NCI-H69 (cell line): ENCODE results near the gene RIMKLA.

Source experiments
- DNase-seq: peaks from one replicate; lab custom pipeline; 2025; lab: John Stamatoyannopoulos, UW

Gene RIMKLA

GRCh38 chr1:42427240-42427639 lies 46.6 kb downstream of the RIMKLA start:
- no peak for DNase-seq

DNA sequence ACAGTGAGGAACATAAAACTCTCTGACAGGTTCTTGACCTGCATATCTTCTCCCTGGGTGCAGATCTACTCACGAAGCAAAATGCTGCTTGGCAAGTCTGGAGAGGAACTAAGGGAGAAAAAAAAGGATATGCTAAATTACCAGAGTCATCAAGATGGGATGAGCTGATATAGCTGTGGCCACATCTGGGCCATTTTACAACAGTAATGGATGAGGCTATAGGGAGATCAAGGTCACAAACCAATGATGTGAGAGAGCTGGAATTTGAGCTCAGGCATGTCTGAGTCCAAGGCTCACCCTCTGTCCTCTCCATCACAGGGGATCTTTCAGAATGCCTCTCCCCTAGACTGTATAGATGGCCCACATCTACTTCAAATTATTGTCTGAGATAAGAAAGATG lies 49.0 kb downstream of the RIMKLA start:
- no peak for DNase-seq

DNA sequence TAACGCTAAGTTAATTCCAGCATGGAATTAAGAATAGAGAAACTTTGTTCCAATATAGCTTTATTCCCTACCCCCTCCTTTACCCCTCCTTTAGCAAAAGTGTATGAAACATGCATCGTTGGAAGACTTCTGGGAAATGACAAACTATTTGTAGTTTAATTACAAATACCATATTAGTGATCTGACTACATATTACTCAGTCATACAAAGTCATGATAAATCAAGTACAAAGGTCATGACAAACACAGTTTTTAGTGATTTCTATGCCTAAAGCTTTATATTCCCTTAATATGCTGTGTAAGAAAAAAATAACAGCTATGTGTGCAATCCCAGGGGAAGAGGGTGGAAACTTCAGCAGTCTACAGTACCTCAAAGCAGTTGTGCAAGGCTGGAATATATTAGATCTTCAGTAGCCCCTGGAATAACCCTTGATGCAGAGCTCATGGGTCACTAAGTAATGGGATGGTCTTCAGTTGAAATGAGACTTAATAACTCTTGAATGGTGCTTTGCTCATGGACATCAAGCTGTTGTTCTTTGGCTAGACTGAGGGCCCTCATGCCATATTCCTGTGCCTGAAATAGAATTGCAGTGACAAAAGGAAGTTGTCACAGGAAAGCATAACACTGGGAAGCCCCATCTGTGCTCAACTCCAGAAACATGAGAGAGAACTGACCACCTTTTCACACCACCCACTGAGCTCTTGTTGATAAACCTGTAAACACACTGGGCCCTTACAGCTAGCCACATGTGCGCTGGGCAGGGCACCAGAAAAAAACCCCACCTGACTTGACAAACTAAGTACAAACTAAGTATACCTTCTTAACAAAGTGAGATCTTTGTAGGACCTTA lies 49.9 kb downstream of the RIMKLA start:
- peak; percentile 7 for DNase-seq

DNA sequence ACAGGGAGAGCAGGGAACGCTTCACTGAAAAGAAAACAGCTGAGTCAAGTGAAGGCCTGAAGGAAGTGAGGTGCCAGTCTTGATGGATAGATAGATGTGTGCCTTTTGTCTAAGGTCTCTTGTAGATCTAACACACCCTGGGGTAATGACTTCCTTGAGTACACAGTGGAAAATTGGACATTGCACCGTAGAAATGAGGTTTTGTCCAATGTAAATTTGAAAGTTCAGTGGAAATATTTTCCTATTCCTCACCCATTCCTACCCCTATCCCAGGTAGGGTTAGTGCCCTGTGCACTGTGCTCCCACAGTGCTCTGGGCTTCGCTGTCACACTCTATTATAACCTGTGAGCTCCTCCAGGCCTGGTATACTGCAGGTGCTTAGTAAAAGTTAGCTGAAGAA lies 50.9 kb downstream of the RIMKLA start:
- DNase-seq, result peak; percentile 31

- DNase-seq, result no peak
Measured at GRCh38 chr1:42432714-42433113, 52.1 kb downstream of the RIMKLA start.

DNA sequence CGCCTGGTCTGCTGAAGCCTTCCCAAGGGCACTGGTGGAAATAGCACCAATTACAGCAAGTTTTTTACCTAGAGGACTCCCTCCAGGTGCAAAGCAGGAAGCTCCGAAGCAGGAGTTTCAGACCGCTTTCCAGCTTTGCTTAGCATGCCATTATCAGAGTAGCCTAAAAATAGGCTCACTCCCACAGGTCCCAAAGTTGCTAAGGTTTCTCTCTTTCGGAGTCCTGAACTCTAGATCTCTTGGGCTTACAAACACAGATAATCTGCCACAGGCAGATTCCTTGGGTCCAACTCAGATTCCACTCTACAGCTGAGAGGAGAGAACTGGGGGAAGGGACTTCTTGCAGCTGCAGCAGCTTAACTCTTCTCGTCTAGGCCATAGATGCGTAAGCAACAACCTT lies 52.8 kb downstream of the RIMKLA start:
- no peak for DNase-seq

DNA sequence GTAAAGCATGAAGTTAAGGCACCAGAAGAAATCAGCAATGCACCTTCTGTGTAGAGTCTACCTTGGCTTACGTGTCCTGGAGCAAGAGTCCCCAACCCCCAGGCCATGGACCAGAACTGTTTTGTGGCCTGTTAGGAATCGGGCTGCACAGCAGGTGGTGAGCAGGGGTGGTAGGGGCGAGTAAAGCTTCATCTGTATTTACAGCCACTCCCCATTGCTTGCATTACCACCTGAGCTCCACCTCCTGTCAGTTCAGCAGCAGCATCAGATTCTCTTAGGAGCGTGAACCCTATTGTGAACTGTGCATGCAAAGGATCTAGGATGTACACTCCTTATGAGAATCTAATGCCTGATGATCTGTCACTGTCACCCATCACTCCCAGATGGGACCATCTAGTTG lies 53.7 kb downstream of the RIMKLA start:
- DNase-seq, result no peak

DNA sequence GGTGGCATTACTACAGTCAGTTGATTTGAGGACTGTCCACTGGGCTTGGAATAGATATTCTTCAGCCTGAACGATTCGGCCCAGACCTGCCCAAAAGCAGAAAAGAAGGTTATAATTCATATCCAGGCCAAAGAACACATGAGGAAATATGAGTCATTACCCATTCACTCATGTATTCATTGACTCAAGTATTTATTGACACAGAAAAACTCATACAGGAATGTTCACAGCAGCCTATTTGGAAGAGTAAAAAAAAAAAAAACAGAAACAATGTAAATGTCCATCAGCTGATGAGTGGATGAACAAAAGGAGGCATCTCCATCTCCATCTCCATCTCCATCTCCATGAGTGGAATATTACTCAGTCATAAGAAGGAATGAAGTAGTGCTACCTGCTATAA lies 59.3 kb downstream of the RIMKLA start:
- no peak for DNase-seq

- DNase-seq, result no peak
Measured at GRCh38 chr1:42442662-42443061, 62.1 kb downstream of the RIMKLA start.

DNA sequence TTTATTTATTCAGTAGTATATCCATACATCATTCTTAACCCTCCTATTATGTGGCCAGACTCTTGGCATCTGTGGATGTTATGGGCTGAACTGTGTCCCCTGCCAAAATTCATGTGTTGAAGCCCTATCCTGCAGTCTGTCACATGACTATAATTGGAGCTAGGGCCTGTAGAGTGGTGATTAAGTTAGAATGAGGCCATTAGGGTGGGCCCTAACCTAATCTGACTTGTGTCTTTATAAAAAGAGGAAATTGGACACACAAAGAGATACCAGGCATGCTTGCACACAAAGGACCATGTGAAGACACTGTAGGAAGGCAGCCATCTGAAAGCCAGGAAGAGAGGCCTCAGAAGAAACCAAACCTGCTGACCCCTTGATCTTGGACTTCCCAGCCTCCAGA lies 68.7 kb downstream of the RIMKLA start:
- peak; percentile 70 for DNase-seq

DNA sequence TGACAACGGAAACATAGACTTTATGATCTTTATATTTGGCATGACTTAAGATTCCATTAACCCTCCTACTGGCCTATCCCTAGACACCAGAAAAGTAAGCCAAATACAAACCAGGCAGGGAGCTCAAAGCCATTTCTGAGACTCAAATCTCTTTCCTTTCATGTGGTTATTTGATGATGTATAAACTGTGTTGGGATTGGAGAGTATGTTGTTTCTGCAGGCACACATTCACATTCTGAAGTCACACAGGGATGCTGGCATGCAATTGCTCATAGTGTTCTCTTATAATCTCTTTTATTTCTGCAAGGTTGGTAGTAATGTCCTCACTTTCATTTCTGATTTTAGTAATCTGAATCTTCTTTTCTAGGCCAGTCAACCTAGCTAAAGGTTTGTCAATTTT lies 69.5 kb downstream of the RIMKLA start:
- DNase-seq, result no peak

GRCh38 chr1:42453386-42453785 lies 72.8 kb downstream of the RIMKLA start:
- no peak for DNase-seq

DNA sequence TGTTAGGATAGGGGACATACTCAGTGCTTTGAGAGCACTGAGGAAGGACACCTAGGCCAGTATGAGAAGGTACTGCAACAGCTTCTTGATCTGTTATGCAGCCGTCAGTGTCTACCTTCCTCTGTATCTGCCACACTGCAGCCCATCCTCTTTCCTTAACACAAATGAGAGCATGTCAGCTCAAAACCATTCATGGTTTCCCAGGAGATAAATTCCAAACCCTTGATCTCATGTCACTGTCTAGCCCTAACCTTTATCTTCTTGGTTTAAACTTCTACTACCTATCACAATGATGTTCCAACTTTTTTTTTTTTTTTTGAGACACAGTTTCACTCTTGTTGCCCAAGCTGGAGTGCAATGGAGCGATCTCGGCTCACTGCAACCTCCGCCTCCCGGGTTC lies 73.8 kb downstream of the RIMKLA start:
- no peak for DNase-seq

DNA sequence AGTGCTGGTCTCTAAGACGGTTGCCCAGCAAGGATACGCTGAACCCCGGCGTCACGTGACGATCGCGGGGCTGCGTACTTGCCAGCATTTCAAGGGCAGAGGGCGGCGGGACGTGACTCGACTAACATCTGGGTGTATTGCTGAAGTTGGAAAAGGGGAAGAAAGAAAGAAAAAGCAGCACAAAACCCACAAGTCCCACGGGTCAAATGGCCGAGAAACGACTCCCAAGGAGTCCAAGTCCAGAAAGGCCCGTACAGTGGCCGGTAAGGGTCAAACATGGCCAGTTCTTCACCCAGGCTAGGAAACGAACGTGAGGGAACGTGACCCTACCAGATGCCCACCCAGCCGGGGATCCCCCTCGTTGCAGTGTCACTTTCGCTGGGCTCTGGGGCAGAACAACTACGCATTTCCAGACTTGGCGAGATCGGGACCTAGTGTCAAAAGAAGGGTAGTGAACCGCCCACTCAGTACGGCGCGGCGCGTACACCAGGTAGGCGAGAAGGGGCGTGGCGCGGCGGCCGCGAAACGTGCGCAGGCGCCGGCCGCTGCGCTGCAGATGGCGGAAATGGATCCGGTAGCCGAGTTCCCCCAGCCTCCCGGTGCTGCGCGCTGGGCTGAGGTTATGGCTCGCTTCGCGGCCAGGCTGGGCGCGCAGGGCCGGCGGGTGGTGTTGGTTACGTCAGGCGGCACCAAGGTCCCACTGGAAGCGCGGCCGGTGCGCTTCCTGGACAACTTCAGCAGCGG lies 75.6 kb downstream of the RIMKLA start, which contains the start of the genes PPCS and ZMYND12:
Gene PPCS, plus strand, starts transcription at position 534 of the 744 bp plus-strand sequence. Its CDS starts 23 bp downstream, at position 557.
Gene ZMYND12, minus strand, starts transcription at position 13 of the 744 bp plus-strand sequence. CDS start 25 bp downstream, outside the sequence.
- peak; percentile 90 for DNase-seq

DNA sequence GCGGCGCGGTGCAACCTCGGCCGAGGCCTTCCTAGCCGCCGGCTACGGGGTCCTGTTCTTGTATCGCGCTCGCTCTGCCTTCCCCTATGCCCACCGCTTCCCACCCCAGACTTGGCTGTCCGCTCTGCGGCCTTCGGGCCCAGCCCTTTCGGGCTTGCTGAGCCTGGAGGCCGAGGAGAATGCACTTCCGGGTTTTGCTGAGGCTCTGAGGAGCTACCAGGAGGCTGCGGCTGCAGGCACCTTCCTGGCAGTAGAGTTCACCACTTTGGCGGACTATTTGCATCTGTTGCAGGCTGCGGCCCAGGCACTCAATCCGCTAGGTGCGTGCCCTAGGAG lies 76.1 kb downstream of the RIMKLA start:
- peak; percentile 75 for DNase-seq

- DNase-seq, result no peak
Measured at GRCh38 chr1:42461196-42461595, 80.6 kb downstream of the RIMKLA start.

GRCh38 chr1:42462828-42463763 lies 82.5 kb downstream of the RIMKLA start, which contains the start of gene CCDC30:
Gene CCDC30, plus strand, starts transcription at chr1:42463286. Its CDS starts 17,266 bp downstream, at chr1:42480552.
- peak; percentile 99 for DNase-seq

- DNase-seq, result peak; percentile 47
Measured at GRCh38 chr1:42463921-42464320, 83.3 kb downstream of the RIMKLA start.

DNA sequence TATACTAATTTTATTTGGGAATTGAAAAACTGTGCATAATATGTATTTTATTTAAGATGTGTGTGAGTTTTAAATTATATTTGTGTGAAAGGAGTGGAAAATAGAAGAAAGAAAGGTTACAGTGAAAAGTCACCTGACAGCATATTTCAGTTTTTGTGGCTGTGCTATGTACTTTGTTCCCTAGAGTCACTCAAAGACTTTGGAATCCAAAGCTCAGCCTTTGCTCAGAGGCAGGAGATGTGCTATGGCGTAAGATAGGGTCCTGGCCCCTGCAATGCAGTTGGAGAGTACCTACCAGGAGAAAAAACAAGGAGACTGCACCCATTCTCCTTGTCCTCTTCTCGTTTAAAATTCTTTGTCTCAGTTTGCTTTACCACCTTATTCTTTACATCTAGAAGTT lies 85.4 kb downstream of the RIMKLA start:
- DNase-seq, result no peak

- no peak for DNase-seq
Measured at GRCh38 chr1:42469727-42470126, 89.1 kb downstream of the RIMKLA start.
